Retinal pigment epithelial cell (primary cell): ENCODE data around the gene CASP12.

Experiments used
- DNase-seq: peaks from one replicate; pipeline ENCODE4 v3.0.0-alpha.2; 2010; ENCODE audit warnings: low read depth
- H3K4me3 ChIP-seq: 2 replicates; pipeline ENCODE4 v1.5.1; 2011; ENCODE audit warnings: mild to moderate bottlenecking, low read length, control low read depth, moderate library complexity
- TF ChIP-seq, protein P1 (sequence below): conservative IDR thresholded peaks from 2 replicates; pipeline ENCODE4 v1.5.1; 2011; ENCODE audit warnings: low read depth, low read length, control low read depth, inconsistent platforms

CASP12 gene

DNA sequence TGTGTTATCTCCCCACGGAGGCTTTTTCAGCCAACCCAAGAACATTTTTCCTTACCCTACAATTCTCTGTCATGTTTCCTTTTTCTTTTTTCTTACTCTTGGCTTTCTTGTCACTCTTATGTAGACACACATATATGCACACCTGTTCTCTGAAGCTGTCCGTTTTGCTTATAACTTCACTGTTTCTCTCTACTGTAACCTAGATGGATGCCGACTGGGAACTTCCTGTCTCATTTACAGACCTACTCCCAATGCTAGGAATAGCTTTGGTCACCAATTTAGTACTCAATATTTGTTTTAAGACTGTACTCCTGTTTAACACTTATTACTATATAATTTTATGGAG lies 9.9 kb upstream of the CASP12 start:
- no peak overlapping the region for H3K4me3 ChIP-seq
- no peak for DNase-seq
- TF ChIP-seq, protein P1, sequence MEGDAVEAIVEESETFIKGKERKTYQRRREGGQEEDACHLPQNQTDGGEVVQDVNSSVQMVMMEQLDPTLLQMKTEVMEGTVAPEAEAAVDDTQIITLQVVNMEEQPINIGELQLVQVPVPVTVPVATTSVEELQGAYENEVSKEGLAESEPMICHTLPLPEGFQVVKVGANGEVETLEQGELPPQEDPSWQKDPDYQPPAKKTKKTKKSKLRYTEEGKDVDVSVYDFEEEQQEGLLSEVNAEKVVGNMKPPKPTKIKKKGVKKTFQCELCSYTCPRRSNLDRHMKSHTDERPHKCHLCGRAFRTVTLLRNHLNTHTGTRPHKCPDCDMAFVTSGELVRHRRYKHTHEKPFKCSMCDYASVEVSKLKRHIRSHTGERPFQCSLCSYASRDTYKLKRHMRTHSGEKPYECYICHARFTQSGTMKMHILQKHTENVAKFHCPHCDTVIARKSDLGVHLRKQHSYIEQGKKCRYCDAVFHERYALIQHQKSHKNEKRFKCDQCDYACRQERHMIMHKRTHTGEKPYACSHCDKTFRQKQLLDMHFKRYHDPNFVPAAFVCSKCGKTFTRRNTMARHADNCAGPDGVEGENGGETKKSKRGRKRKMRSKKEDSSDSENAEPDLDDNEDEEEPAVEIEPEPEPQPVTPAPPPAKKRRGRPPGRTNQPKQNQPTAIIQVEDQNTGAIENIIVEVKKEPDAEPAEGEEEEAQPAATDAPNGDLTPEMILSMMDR = no peak

DNA sequence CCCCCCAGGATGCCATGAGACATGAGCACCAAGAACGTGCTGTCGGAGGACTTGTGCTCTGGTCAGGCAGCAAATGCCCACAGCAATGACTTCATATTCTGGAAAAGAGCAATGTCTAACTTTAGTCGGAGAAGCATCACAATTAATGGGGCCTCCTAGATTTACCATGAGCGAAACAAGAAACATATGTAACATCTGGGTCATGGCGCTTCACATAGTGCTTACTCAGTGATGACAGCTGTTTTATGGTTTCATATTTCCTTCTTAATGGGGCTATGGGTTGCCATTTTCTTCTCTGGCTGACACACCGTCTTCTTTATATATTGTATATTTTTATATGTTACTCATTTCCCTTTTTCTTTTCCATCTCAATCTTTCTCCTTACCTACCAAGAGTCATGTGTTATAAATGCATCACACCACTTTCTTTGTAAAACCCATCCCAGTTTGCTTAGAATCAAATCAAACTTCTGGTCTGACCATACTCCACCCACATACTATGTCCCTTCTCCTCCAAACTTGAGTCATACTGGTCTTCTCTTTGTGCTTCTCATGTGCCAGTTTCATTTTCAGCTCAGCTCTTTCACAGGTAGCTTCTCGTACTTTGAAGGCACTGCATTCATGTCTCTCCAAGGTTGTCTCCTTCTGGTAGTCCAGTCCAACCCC lies 9.4 kb upstream of the CASP12 start:
- no peak overlapping the region for H3K4me3 ChIP-seq
- TF ChIP-seq, protein P1 = no peak
- DNase-seq = no peak

DNA sequence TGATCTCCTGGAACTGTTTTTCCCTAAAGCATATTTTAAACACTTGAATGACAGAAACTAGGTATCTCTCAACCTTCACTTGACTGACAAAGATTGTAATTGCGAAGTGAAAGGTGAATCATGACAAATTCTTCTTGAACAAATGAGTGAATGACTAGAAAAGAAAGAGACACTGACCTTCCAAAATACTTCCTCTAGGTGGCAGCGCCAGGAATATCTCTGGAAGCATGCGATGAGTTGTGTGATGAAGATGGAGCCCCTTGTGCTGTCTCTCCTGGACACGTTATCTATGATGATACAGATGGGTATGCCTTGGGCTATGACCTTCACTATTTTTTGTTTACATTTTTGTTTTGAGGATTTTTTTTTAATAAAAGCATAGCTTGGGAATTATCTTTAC lies 7.0 kb upstream of the CASP12 start:
- TF ChIP-seq, protein P1 = peak; percentile 18
- no peak for DNase-seq

DNA sequence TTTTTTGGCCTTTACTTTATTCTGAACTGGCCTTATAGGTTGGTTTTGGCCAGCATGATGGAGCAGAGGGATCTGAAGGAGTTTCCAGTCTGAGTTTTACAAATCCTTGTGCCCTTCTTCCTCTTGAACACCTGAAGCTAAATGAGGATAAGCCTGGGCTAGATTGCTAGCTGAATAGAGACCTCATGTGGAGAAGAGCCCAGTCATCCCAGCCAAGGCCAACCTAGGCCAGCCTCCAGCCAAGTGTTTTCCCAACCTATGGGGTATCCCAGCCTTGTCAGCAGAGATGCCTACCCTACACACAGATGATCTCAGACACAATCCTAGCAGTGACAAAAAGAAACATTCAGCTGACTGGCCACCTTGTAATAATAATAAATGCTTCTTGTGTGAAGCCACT lies 966 bp upstream of the CASP12 start:
- TF ChIP-seq, protein P1 = no peak
- no peak overlapping the region for H3K4me3 ChIP-seq
- DNase-seq = no peak

More for the DNA sequence above, 7.0 kb upstream of the CASP12 start:
- no peak overlapping the region for H3K4me3 ChIP-seq

DNA sequence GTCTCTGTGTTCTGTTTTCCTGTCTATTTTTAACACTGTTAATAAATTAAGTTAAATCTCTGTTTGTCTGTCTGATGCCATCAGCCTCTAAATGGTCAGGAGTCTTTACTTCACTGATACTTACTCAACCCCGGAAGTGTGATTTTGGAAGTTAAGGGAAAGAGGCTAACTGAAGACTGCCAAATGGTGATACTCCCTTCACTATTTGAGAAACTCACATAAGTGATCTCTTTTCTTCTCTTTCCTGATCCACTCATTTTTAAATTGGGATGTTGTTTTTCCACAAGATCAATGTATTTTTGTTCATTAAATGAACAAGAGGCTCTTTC lies 389 bp upstream of the CASP12 start:
- TF ChIP-seq, protein P1 = no peak
- no peak for DNase-seq
- H3K4me3 ChIP-seq = no peak overlapping the region

DNA sequence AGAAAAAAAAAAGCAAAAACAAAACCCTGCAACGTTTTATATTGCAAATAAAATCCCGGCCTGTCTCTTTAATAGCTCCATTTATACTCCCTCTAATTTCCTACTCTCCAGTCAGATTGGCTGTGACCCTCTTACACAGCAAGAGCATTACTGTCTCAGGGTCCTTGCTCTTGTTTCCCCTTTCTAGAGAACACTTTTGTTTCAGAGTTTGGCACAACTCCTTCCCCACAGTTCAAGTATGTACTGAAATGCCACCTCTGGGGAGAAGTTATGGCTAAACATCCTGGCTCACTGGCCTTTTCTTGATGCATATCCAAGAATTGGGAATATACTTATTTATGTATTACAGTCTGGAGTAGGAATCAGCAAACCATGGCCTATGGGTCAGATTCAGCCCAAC lies 2.6 kb downstream of the CASP12 start:
- TF ChIP-seq, protein P1 = no peak
- H3K4me3 ChIP-seq = no peak overlapping the region
- DNase-seq = no peak

DNA sequence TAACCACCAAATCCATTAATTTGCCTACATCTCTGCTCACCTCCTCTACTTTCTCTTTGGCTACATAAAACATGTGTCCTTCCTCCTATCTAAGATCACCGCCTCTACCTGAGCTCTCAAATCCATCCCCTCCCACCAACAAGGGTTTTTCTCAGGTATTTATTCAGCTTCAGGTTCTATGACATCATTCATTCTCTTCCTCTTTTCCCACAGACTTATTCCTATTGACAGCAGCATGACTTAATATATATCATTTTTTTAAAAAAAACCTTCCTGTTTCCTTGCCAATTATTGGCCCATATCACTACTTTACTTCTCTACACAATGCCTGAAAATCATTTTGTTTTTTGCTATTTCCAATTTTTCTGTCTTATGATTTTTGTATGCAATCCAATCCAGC lies 4.4 kb downstream of the CASP12 start:
- DNase-seq = no peak
- TF ChIP-seq, protein P1 = no peak
- H3K4me3 ChIP-seq = no peak overlapping the region
